Calu3 (cell line): ENCODE data around the gene ZNF792. TPM values are rescaled to one million over a fixed set of nuclear protein-coding genes. Genes with fewer than 3 reads are reported as not detected.
"Not testable (repeated sequence)": the region's sequence is repeated elsewhere in the genome, so short reads cannot be mapped to it uniquely, and the experiment has no call there.

ENCODE experiments used
- BruUV-seq: library from RNA; stranded (reverse); fragments of 400-500 nt; replicated peaks from 2 replicates; lab custom pipeline; 2021; lab: Mats Ljungman, UMichigan
- CTCF ChIA-PET: fragments of 300-600 bp; sonication (Branson Sonifier 250); formaldehyde crosslinking; loops from one replicate; lab custom pipeline; 2022; ENCODE audit warnings: antibody characterized with exemption; lab: Charles Lee
- DNase-seq: peaks from one replicate; pipeline ENCODE4 v3.0.0; 2022
- H3K27ac Mint-ChIP-seq: one replicate; pipeline ENCODE4 v1.8.0; 2022; ENCODE audit warnings: mixed read lengths; ENCODE audit not compliant: unreplicated experiment
- H3K27me3 Mint-ChIP-seq: one replicate; pipeline ENCODE4 v1.8.0; 2022; ENCODE audit warnings: mixed read lengths; ENCODE audit not compliant: unreplicated experiment
- H3K36me3 Mint-ChIP-seq: one replicate; pipeline ENCODE4 v1.8.0; 2022; ENCODE audit warnings: mild to moderate bottlenecking, moderate library complexity, mixed read lengths; ENCODE audit not compliant: insufficient read depth, unreplicated experiment
- H3K4me1 Mint-ChIP-seq: one replicate; pipeline ENCODE4 v1.8.0; 2022; ENCODE audit warnings: mild to moderate bottlenecking, low read depth, mixed read lengths; ENCODE audit not compliant: unreplicated experiment
- H3K4me3 Mint-ChIP-seq: one replicate; pipeline ENCODE4 v1.8.0; 2022; ENCODE audit warnings: mild to moderate bottlenecking, low read depth, moderate library complexity, mixed read lengths; ENCODE audit not compliant: unreplicated experiment
- H3K9me3 Mint-ChIP-seq: one replicate; pipeline ENCODE4 v1.8.0; 2022; ENCODE audit warnings: low read depth, mixed read lengths; ENCODE audit not compliant: unreplicated experiment
- intact Hi-C: fragments of 100-400 bp; cut with micrococcal nuclease; formaldehyde crosslinking; loops from one replicate; pipeline ENCODE4 v1.10.0; 2022; ENCODE audit not compliant: unreplicated experiment
- total RNA-seq: library from RNA; stranded (reverse); gene quantifications from 2 replicates; pipeline ENCODE4 v1.2.3, GENCODE V29; 2022
- TF ChIP-seq, protein P1 (sequence below): fragments of 200-600 bp; IDR thresholded peaks from one replicate; pipeline ENCODE4 v1.8.0; 2022; ENCODE audit warnings: antibody characterized with exemption; ENCODE audit not compliant: unreplicated experiment

ZNF792 gene
- total RNA-seq, 1 experiment from 2014 or later = 9.3 TPM

DNA sequence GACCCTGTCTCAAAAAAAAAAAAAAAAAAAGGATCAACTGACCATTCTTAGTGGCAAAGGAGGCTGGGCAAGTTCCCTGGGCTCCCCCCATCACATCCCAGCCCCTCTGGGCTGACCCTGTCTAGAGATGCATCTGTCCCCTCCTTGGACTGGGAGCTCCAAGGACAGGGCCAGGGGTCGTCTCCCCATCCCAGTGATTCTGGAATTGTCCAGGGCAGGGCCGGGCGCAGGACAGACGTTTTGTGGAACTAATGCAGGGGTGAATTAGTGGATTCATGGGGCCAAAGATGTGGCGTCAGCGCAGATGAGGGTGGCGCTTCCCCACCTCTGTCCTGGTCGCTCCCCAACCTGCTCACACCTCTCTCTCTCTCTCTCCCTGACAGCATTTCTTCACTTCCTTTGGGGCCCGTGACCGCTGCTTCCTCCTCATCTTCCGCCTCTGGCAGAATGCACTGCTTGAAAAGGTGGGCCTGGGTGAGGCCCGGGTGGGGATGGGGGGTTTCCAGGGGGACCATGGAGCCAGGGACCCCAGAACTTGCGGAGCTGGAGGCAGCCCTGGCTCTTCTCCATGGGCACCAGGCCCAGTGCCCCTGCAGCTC, 47.2 kb upstream of the ZNF792 start:
- H3K36me3 Mint-ChIP-seq = peaks cover 62% of the 10 kb centered on the region
- TF ChIP-seq, protein P1, sequence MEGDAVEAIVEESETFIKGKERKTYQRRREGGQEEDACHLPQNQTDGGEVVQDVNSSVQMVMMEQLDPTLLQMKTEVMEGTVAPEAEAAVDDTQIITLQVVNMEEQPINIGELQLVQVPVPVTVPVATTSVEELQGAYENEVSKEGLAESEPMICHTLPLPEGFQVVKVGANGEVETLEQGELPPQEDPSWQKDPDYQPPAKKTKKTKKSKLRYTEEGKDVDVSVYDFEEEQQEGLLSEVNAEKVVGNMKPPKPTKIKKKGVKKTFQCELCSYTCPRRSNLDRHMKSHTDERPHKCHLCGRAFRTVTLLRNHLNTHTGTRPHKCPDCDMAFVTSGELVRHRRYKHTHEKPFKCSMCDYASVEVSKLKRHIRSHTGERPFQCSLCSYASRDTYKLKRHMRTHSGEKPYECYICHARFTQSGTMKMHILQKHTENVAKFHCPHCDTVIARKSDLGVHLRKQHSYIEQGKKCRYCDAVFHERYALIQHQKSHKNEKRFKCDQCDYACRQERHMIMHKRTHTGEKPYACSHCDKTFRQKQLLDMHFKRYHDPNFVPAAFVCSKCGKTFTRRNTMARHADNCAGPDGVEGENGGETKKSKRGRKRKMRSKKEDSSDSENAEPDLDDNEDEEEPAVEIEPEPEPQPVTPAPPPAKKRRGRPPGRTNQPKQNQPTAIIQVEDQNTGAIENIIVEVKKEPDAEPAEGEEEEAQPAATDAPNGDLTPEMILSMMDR = no peak
- no TSS peak for BruUV-seq
- DNase-seq = no peak
- H3K27ac Mint-ChIP-seq = no peak overlapping the region
- intact Hi-C loops = no loop called here
- H3K9me3 Mint-ChIP-seq = no peaks in the 10 kb centered on the region
- H3K27me3 Mint-ChIP-seq = no peaks in the 10 kb centered on the region
- CTCF ChIA-PET = interaction anchor here (0.7 kb wide), 2 partner anchors 55 to 763 kb away, joined by 3 to 5 read pairs; no protein-coding TSS in a partner anchor
- no peak overlapping the region for H3K4me3 Mint-ChIP-seq
- H3K4me1 Mint-ChIP-seq = peaks cover 27% of the 10 kb centered on the region

DNA sequence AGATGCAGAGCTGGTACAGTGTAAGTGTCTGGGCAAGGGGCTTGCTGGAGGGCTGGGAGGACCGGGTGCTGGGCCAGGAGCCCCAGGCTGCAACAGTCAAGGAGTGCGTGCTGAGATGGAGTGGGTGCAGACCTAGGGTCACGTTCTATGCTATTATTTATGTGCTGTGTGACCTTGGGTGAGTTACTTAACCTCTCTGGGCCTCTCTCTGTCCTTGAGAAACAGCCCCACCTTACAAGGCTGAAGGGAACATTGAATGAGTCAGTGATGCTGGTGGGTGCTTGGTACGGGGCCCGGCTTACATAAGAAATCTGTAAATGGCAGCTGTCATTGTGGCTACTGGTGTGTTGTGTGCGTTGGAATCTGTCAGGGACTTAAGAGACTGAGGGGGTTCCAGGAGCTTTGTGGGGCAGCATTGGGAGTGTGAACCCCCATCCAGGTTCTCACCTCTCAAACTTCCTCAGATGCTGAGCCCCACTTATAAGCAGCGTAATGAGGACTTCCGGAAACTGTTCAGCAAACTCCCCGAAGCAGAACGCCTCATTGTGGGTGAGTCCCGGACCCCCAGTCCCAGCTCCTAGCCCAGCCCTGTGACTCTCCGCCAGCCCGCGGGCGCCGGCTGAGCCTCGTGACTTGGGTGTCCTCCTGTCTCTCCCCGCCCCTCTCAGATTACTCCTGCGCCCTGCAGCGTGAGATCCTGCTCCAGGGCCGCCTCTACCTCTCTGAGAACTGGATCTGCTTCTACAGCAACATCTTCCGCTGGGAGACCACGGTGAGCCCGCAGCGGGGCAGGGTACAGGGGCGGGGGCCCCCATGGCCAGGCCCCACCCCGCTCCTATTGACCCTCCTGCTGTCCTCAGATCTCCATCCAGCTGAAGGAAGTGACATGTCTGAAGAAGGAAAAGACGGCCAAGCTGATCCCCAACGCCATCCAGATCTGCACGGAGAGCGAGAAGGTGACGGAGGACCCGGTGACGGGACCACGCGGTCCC, 45.7 kb upstream of the ZNF792 start:
- no peak for DNase-seq
- H3K4me1 Mint-ChIP-seq = peaks cover 41% of the 10 kb centered on the region
- intact Hi-C loops = loop anchor here (10.0 kb wide), 1 partner anchor 85 kb away; the partner anchor contains the start of gene ZNF30
- H3K9me3 Mint-ChIP-seq = no peaks in the 10 kb centered on the region
- H3K27ac Mint-ChIP-seq = no peak overlapping the region
- H3K4me3 Mint-ChIP-seq = no peak overlapping the region
- no TSS peak for BruUV-seq
- CTCF ChIA-PET = no interaction called here
- TF ChIP-seq, protein P1 = no peak
- H3K36me3 Mint-ChIP-seq = peaks cover 63% of the 10 kb centered on the region
- no peaks in the 10 kb centered on the region for H3K27me3 Mint-ChIP-seq

DNA sequence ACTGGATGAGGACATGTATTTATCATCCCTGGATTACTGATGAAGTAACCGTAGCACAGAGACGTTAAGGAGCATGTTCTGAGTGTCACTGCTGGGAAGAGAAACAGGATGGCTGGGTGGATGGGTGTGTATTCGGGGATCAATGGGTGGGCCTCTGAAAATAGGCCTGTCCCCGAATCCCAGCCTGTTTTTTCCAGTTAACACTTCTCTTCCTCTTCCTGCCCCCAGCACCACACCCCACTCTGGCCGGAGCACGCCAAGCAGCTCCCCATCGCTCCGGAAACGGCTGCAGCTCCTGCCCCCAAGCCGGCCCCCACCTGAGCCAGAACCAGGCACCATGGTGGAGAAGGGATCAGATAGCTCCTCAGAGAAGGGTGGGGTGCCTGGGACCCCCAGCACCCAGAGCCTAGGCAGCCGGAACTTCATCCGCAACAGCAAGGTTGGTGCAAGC, 44.9 kb upstream of the ZNF792 start:
- Mint-ChIP-seq H3K27me3 (no peaks in the 10 kb centered on the region), H3K4me1 (peaks cover 48% of the 10 kb centered on the region), H3K4me3 (no peak overlapping the region), H3K9me3 (no peaks in the 10 kb centered on the region), H3K27ac (no peak overlapping the region), H3K36me3 (peaks cover 61% of the 10 kb centered on the region)
- TF ChIP-seq, protein P1 = no peak
- CTCF ChIA-PET = no interaction called here
- no peak for DNase-seq
- intact Hi-C loops = loop anchor here (10.0 kb wide), 1 partner anchor 84 kb away; the partner anchor contains the start of gene ZNF30
- BruUV-seq = no TSS peak

DNA sequence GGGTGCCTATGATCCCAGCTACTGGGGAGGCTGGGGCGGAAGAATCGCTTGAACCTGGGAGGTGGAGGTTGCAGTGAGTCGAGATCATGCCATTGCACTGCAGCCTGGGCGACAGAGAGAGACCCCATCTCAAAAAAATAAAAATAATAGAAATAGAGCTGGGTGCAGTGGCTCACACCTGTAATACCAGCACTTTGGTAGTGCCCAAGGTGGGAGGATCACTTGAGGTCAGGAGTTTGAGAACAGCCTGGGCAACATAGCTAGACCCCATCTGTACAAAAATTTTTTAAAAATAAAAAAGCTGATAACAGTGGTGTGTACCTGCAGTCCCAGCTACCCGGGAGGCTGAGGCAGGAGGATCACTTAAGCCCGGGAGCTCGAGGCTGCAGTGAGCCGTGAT, 43.4 kb upstream of the ZNF792 start:
- CTCF ChIA-PET = interaction anchor here (1.9 to 2.0 kb wide), 2 partner anchors 12 to 34 kb away, joined by 7 to 22 read pairs; no protein-coding TSS in a partner anchor

More for the DNA sequence above, 43.4 kb upstream of the ZNF792 start:
- BruUV-seq, H3K4me3 Mint-ChIP-seq, H3K27me3 Mint-ChIP-seq, H3K9me3 Mint-ChIP-seq, DNase-seq: not testable (repeated sequence)
- H3K27ac Mint-ChIP-seq = peak overlapping the region; percentile 90
- H3K36me3 Mint-ChIP-seq = peaks cover 60% of the 10 kb centered on the region
- peaks cover 50% of the 10 kb centered on the region for H3K4me1 Mint-ChIP-seq
- intact Hi-C loops = loop anchor here (10.0 kb wide), 1 partner anchor 83 kb away; the partner anchor contains the start of gene ZNF30
